GM12874 (cell line): Measurements from ENCODE around the gene CDC42BPB.

Source experiments
- TF ChIP-seq, protein P1 (sequence below): IDR thresholded peaks from 2 replicates; pipeline ENCODE4 v1.5.1; 2011; ENCODE audit warnings: low read depth, mild to moderate bottlenecking, control low read depth, low read length, moderate library complexity; ENCODE audit not compliant: insufficient read depth

Gene CDC42BPB

DNA sequence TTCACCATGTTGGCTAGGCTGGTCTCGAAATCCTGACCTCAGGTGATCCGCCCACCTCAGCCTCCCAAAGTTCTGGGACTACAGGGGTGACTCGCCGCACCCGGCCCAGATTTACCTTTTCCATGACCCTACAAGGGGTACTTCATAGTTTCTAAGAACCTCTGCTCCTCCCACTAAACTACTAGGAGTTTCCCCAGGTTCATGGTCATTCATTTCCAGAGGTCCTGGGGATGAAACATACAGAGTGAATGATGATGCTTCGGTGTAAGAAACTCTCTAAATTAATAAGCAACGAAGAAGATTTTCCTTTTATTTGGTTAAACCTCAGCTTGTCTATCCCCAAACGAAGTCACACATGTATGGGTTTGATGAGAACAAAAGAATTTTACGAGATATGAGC is 77.9 kb downstream of the CDC42BPB start:
- TF ChIP-seq, protein P1, sequence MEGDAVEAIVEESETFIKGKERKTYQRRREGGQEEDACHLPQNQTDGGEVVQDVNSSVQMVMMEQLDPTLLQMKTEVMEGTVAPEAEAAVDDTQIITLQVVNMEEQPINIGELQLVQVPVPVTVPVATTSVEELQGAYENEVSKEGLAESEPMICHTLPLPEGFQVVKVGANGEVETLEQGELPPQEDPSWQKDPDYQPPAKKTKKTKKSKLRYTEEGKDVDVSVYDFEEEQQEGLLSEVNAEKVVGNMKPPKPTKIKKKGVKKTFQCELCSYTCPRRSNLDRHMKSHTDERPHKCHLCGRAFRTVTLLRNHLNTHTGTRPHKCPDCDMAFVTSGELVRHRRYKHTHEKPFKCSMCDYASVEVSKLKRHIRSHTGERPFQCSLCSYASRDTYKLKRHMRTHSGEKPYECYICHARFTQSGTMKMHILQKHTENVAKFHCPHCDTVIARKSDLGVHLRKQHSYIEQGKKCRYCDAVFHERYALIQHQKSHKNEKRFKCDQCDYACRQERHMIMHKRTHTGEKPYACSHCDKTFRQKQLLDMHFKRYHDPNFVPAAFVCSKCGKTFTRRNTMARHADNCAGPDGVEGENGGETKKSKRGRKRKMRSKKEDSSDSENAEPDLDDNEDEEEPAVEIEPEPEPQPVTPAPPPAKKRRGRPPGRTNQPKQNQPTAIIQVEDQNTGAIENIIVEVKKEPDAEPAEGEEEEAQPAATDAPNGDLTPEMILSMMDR, result no peak

- TF ChIP-seq, protein P1, result no peak
Observed at GRCh38 chr14:102977475-102977874, 79.9 kb downstream of the CDC42BPB start.

DNA sequence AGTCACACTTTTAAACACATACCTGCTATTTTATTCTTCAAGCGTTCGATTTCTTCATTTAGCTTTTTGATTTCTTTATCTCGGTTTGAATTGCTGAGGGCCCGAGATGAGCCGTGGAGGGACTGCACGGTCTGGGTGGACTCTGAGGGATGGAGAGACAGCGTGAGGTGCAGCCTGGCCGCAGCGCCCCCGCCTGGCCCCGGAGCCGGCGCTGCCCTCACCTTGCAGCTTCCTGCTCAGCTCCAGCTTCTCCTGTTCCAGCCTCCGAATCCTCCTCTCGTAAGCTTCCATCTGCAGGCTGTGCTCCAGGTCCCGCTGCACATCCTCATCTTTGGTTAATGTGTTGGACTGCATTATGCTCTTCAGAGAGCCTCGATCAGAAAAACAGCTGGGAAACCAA is 81.7 kb downstream of the CDC42BPB start:
- TF ChIP-seq, protein P1, result no peak

- TF ChIP-seq, protein P1, result no peak
Observed at GRCh38 chr14:102973706-102974285, 83.6 kb downstream of the CDC42BPB start.

- TF ChIP-seq, protein P1, result no peak
Observed at GRCh38 chr14:102971836-102972606, 85.3 kb downstream of the CDC42BPB start.

GRCh38 chr14:102971314-102971713 is 86.0 kb downstream of the CDC42BPB start:
- TF ChIP-seq, protein P1, result no peak

- TF ChIP-seq, protein P1, result no peak
Observed at GRCh38 chr14:102970496-102970895, 86.9 kb downstream of the CDC42BPB start.
